ENCODE measurements around the gene RNASE13. TPM values are rescaled to one million over a fixed set of nuclear protein-coding genes. Genes with fewer than 3 reads are reported as not detected.

The RNASE13 gene
- polyA plus RNA-seq, 3 donors from 2014 or later: not detected

DNA sequence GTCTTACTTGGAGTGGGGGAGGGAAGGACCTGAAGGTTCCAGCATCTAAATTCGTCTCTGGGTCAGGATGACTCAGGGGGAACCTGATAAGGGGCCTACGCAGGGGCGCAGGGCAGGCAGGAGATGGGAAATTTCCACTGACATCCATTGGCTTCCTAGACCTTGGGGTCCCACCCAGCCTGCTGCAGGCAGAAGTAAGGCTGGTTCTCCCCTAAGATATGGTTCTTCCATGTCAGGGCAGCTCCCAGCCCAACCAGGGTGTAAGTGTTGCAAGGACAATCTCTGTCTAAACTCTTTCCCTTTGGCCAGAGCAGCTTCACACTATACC is 7.7 kb downstream of the RNASE13 start:
- Mint-ChIP-seq H3K27ac (peak overlapping the region in 1 of 6 donors; percentile 38), H3K27me3 (ENCODE audit: low read depth in 3 of 3) (peaks cover 2 to 11% (median 6%) of the 10 kb centered on the region in 3 donors), H3K4me1 (peaks cover 11 to 20% of the 10 kb centered on the region in 2 donors), H3K36me3 (peaks cover 0 to 5% (median 0%) of the 10 kb centered on the region in 3 donors), H3K4me3 (peak overlapping the region; percentile 18 to 60 (median 40)), H3K9me3 (no peaks in the 10 kb centered on the region)
- no peak for DNase-seq

DNA sequence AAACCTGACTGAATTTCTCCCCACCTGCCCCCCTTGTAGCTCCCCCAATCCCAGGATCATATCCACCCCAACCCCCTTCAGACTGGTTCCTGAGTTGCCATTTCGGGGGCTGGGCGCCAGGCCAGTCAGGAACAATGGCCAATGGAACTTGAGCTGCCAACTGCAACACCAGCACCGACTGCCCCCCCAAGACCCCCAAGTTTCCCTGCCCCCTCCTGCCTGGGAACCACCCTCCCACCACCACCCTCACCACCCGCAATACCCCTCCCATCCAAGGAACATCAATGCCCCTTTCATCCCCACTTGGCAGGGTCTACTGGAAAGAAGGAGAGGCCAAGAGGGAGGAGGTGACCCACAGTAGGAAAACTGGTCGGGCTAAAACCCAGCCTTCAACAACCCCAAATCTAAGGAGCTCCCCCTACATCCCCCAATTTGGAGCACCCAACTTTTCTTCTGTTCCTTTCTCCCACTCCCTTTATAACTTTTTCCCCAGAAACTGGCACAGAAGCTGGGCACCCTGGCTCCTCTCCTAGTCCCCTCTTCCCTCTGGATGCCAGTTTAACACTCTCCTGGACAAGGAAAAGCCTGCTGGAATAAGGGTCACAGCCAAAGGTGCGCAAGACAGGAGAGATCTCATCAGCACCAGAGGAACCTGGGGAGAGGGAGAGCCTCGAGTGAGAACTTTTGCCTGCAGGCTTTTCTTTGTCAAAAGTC is 8.2 kb downstream of the RNASE13 start:
- H3K4me1 Mint-ChIP-seq: peaks cover 11 to 20% of the 10 kb centered on the region in 2 donors

GRCh38 chr14:21025371-21026273 is 9.0 kb downstream of the RNASE13 start:
- H3K4me1 Mint-ChIP-seq: peaks cover 11 to 20% of the 10 kb centered on the region in 2 donors
- peaks cover 0 to 12% (median 4%) of the 10 kb centered on the region in 3 donors for H3K36me3 Mint-ChIP-seq
- H3K9me3 Mint-ChIP-seq: no peaks in the 10 kb centered on the region
- peak overlapping the region in 2 of 6 donors; percentile 19 to 33 for H3K27ac Mint-ChIP-seq
- no peak for DNase-seq
- H3K4me3 Mint-ChIP-seq: peak overlapping the region; percentile 83 to 93 (median 87)
- peaks cover 4 to 11% (median 6%) of the 10 kb centered on the region in 3 donors for H3K27me3 Mint-ChIP-seq (ENCODE audit: low read depth in 3 of 3)

More for the DNA sequence above, 8.2 kb downstream of the RNASE13 start:
- H3K36me3 Mint-ChIP-seq: peaks cover 0 to 10% (median 2%) of the 10 kb centered on the region in 3 donors
- peak overlapping the region; percentile 47 to 89 (median 62) for H3K4me3 Mint-ChIP-seq
- peak overlapping the region in 2 of 6 donors; percentile 18 to 38 for H3K27ac Mint-ChIP-seq
- no peak for DNase-seq
- H3K9me3 Mint-ChIP-seq: no peaks in the 10 kb centered on the region
- H3K27me3 Mint-ChIP-seq (ENCODE audit: low read depth in 3 of 3): peaks cover 4 to 11% (median 6%) of the 10 kb centered on the region in 3 donors

DNA sequence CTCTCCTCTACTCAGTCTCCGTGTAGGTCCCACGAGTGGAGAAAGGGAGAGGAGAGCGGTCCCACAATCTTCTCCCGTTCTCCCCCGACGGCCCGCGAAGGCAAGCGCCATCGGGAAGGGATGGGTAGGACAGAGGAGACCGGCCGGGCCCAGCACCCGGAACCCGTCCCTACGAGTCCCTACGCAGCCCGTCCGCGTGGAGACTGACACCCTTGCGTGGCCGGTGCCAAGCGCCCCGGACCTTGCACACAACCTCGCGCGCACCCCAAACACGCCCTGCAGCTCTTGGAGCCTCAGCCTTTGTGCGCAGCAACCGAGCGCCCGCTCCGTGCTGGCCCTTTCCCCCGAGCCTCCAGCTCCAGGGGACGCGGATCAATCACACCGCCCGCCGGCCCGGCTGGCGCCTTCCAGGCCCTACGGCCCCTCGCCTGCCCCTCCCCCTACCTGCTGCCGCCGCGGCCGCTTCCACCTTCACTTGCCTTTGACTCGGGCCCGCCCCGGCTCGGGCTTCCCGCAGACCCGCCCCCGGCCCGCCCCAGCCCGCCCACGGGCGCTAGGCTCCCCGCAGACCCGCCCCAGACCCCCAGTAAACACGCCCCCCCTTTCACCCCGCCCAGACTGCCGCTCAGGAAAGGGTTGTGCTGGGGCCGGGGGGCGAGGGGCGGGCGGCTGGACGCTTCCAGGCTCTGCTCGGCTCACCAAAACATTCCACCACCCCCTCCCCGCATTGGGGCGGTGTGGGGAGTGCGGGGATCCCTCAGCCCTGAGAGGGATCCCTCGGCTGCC is 9.8 kb downstream of the RNASE13 start, which contains the start of gene NDRG2:
Gene NDRG2 (minus strand): TSS at position 477 of the 786 bp plus-strand sequence. CDS start 1,746 bp downstream, outside the sequence.
- Mint-ChIP-seq H3K27me3 (ENCODE audit: low read depth in 3 of 3) (peaks cover 4 to 11% (median 6%) of the 10 kb centered on the region in 3 donors), H3K36me3 (peaks cover 0 to 12% (median 4%) of the 10 kb centered on the region in 3 donors), H3K4me3 (peak within 1 kb of the TSS; percentile 83 to 93 (median 87)), H3K4me1 (peaks cover 11 to 20% of the 10 kb centered on the region in 2 donors), H3K27ac (peak within 1 kb of the TSS in 5 of 6 donors; percentile 19 to 59 (median 52)), H3K9me3 (no peaks in the 10 kb centered on the region)
- DNase-seq: peak; percentile 59 to 68 (median 65)

DNA sequence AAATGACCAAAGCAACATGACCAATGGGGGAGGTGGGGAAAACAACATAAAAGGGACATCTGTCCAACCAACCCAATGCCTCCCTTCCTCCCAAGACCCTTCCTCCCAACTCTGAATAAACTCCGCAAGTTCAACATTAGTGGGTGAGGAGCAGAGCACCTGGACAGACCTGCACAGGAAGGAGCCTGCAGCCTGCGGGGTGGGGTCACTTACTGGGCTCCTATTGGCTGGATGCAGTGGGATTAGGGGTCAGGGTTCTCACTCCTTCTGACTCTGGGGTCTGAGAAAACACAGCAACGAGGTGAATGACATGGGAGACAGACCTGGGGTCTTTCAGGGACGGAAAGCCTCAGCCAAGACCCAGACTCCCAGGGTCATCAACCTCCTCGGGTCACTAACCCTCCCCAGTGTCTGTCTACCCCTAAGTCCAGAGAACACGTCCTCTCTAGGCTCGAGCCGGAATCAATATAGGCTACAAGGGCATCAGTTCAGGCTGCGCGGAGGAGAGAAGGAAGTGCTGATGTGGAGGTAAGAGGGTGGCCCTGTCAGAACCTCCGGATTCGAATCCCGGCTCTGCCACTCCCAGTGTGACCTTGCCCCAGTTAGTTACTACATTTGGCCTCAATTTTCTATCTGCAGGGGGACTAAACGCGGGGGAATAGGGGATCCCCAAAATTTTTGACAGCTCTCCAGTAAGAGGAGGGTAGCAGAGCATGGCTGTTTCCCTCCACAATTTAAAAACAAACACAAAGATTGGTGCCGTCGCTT is 10.6 kb downstream of the RNASE13 start:
- peaks cover 11 to 20% of the 10 kb centered on the region in 2 donors for H3K4me1 Mint-ChIP-seq
- peak in 2 of 3 donors; percentile 8 to 13 for DNase-seq
- H3K27ac Mint-ChIP-seq: peak overlapping the region in 4 of 6 donors; percentile 38 to 59 (median 54)
- H3K9me3 Mint-ChIP-seq: no peaks in the 10 kb centered on the region
- peaks cover 4 to 18% (median 7%) of the 10 kb centered on the region in 3 donors for H3K36me3 Mint-ChIP-seq
- H3K27me3 Mint-ChIP-seq (ENCODE audit: low read depth in 3 of 3): peaks cover 6 to 11% (median 6%) of the 10 kb centered on the region in 3 donors
- H3K4me3 Mint-ChIP-seq: peak overlapping the region; percentile 83 to 93 (median 87)

GRCh38 chr14:21023174-21023573 is 11.4 kb downstream of the RNASE13 start:
- Mint-ChIP-seq H3K27ac (peak overlapping the region in 1 of 6 donors; percentile 29), H3K4me3 (peak overlapping the region; percentile 13 to 89 (median 83)), H3K9me3 (no peaks in the 10 kb centered on the region)

GRCh38 chr14:21022686-21023085 is 11.9 kb downstream of the RNASE13 start:
- Mint-ChIP-seq H3K27ac (peak overlapping the region in 1 of 6 donors; percentile 29), H3K4me1 (peaks cover 11 to 20% of the 10 kb centered on the region in 2 donors), H3K36me3 (peaks cover 5 to 18% (median 7%) of the 10 kb centered on the region in 3 donors), H3K4me3 (peak overlapping the region; percentile 13 to 60 (median 53)), H3K27me3 (ENCODE audit: low read depth in 3 of 3) (peaks cover 6 to 11% (median 6%) of the 10 kb centered on the region in 3 donors), H3K9me3 (no peaks in the 10 kb centered on the region)
- no peak for DNase-seq

More at GRCh38 chr14:21023174-21023573, 11.4 kb downstream of the RNASE13 start:
- peaks cover 11 to 20% of the 10 kb centered on the region in 2 donors for H3K4me1 Mint-ChIP-seq
- peaks cover 6 to 11% (median 6%) of the 10 kb centered on the region in 3 donors for H3K27me3 Mint-ChIP-seq (ENCODE audit: low read depth in 3 of 3)
- DNase-seq: no peak
- peaks cover 4 to 18% (median 7%) of the 10 kb centered on the region in 3 donors for H3K36me3 Mint-ChIP-seq

DNA sequence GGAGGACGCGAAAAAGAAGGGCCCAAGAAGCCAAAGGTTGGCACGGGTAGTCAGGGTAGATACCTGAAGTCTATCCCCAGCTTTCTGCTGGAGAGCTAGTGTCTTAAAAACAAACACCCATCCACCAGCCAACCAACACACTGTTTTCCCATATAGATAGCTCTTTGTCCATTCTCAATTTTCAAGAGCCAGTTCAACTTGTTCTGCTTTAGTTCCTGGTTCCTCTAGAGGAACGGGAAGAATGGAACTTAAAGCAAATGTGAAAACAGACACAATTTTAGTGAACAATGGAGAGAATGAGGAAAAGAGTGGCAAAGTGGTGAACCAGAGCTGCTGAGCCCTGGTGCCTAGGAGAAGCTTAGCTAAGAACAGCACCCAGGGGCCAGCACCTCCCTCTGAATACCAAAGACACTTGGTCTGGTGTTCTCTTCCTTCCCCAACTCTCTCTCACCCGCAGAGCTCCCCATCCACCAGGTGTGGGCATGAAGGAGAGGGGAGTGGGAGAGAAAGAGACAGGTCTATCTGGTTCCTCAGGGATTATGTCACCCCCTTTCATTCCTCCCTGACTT is 13.5 kb downstream of the RNASE13 start:
- Mint-ChIP-seq H3K4me1 (peaks cover 11 to 20% of the 10 kb centered on the region in 2 donors), H3K27me3 (ENCODE audit: low read depth in 3 of 3) (peaks cover 7 to 11% (median 8%) of the 10 kb centered on the region in 3 donors), H3K4me3 (no peak overlapping the region), H3K27ac (no peak overlapping the region), H3K9me3 (no peaks in the 10 kb centered on the region), H3K36me3 (peaks cover 7 to 18% (median 8%) of the 10 kb centered on the region in 3 donors)
- DNase-seq: no peak

- H3K9me3 Mint-ChIP-seq: no peaks in the 10 kb centered on the region
- peaks cover 11 to 17% of the 10 kb centered on the region in 2 donors for H3K4me1 Mint-ChIP-seq
- no peak overlapping the region for H3K27ac Mint-ChIP-seq
- peaks cover 7 to 18% (median 8%) of the 10 kb centered on the region in 3 donors for H3K36me3 Mint-ChIP-seq
- H3K4me3 Mint-ChIP-seq: no peak overlapping the region
- DNase-seq: no peak
- H3K27me3 Mint-ChIP-seq (ENCODE audit: low read depth in 3 of 3): peaks cover 8 to 9% (median 9%) of the 10 kb centered on the region in 3 donors
These were observed 15.2 kb downstream of the RNASE13 start for GRCh38 chr14:21019366-21019765.

- no peak overlapping the region for H3K4me3 Mint-ChIP-seq
- H3K27ac Mint-ChIP-seq: no peak overlapping the region
- peaks cover 7 to 18% (median 8%) of the 10 kb centered on the region in 3 donors for H3K36me3 Mint-ChIP-seq
- no peaks in the 10 kb centered on the region for H3K9me3 Mint-ChIP-seq
- DNase-seq: no peak
- H3K4me1 Mint-ChIP-seq: peaks cover 5 to 11% of the 10 kb centered on the region in 2 donors
- H3K27me3 Mint-ChIP-seq (ENCODE audit: low read depth in 3 of 3): peaks cover 6 to 9% (median 8%) of the 10 kb centered on the region in 3 donors
These were observed 15.8 kb downstream of the RNASE13 start for GRCh38 chr14:21018781-21019180.

- no peak overlapping the region for H3K27ac Mint-ChIP-seq
- peaks cover 6 to 9% (median 6%) of the 10 kb centered on the region in 3 donors for H3K27me3 Mint-ChIP-seq (ENCODE audit: low read depth in 3 of 3)
- H3K4me3 Mint-ChIP-seq: no peak overlapping the region
- no peaks in the 10 kb centered on the region for H3K9me3 Mint-ChIP-seq
- DNase-seq: no peak
- peaks cover 7 to 18% (median 8%) of the 10 kb centered on the region in 3 donors for H3K36me3 Mint-ChIP-seq
- peaks cover 3 to 8% of the 10 kb centered on the region in 2 donors for H3K4me1 Mint-ChIP-seq
These were observed 16.3 kb downstream of the RNASE13 start for GRCh38 chr14:21018286-21018685.
